Measurements from ENCODE around the gene HOXA9.

Gene HOXA9

DNA sequence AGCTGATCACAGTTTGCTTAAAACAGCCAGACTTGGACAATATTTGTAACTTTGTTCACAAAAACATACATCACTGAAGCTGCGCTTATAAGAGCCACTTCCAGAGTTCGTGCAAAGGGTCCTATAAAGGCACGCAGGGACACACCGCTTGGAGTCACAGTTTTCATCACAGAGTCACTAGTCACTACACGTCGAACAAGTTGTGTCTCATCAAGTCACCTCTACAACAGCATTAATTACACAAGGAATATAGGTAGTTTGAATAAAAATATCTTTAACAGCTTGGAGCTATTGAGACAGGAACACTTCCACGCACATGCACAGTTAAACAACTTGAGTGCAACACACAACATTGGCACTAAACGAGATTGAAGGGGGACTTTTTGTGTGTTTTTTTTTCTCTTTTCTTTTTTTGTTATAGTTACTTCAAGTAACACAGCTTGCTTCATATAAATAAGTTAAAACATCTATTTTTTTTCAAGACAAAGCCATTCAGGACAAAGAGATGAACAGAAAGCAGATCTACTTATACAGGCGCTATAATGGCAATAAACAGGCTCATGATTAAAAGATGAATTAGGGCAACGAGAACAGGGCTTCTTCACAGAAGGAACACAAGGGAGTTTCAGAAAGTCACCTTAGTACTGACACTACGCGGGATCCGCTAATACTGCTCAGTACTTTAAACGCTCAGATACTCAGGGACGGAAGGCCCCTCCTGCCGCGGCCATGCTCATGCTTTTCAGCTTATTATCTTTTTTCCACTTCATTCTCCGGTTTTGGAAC is 24.0 kb downstream of the HOXA9 start:
- no peak for FAIRE-seq

DNA sequence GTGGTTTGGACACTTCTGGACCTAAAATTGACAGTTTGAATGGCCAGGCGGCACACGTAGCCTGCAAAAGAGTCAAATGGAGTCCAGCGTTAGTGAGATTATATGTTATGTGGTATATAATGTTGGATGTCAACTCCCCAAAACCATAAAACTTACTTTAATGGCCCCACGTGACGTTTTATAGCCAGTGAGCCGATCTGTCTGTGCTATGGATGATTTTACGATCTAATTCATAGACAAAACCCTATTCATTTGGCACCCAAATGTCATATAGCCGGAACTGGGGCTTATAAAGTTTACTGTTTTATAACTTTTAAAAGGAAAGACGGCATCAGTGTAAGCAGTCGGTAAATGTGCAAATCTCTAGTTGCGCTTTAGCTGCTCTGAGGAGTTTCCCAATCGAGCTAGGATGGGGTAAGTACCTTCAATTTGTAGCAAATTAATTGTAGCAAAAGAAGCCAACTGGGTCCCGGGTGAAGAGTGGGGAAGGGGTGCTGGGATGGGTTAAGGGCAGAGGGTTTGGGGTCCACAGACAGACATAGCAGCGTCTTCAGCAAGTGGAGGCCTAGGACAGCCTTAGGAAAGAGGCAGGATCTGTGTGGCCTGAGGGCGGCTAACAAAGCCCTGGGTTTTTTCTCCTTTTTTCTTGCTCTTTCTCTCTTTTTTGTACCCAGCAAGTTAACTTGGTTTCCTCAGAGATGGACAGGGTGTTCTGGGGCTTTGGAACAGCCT is 25.0 kb downstream of the HOXA9 start:
- no peak for FAIRE-seq

DNA sequence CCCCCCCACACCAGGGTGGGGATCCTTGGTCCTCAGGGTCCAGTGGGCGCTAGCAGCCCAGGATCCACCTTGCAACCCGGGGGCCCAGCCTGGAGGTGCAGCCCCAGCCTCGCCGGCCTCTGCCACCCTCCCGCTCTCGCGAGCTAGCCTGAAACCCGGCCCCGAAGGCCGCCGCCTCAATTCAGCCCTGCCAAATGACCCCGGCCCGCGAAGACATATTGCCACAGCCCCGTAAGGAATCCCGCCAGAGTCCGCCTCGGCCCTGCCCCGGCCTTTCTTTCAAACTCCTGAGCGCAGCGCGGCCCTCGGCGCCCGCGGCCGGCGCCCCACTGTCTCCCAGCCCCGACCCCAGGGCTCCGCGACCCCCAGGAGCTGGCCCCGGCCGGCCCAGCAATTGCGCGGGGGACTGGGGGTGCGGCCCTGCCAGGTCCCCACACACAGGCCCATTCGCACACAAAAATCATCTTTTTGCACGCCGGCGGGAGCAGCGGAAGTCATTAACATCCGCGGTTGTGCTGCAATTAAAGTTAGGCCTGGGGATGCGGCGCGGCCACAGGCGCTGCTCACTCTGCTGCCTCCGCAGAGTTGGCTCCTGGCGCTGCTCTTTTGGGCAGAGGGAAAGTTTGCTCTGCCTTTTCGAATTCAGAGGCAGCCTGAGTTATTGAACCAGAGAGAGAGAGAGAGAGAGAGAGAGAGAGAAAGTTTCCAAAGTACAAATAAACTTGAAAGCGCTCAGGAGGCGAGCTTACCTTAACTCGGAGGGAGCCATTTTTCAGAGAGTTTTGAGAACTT is 25.8 kb downstream of the HOXA9 start:
- no peak for FAIRE-seq

DNA sequence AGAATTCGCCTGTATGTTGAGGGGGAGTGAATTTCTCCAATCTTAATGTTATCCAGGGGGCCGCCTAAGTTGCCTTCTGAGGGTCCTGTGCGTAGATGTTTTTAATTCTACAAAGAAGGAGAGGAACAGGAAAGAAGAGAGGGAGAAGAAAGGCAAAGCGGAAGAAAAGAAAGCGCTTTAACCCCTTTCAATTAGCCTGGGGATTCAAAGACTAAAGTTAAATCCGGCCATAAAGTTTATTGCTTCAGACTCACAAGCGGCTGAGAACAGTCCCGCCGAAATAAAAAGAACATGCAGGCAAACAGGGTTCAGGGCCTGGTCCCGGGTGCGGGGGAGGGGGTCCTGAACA is 26.4 kb downstream of the HOXA9 start:
- no peak for FAIRE-seq

DNA sequence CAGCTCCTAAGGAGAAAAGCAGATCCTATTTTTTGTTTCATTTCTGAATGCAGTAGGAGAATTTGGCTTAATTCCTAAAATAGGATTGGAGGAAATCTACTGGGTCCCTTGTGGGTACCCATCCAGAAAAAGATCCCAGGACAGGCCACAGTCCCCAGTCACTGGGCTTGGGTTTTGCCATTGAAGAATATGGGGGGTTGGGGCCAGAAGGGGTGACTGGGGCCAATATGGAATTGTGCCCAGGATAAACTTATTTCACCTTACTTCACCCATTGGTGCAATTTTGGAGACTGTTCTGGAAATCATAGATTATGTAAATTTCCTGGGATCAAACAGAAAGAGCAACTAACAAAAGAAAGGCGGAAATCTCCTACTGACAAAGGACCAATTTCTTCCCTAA is 26.9 kb downstream of the HOXA9 start:
- FAIRE-seq = no peak

DNA sequence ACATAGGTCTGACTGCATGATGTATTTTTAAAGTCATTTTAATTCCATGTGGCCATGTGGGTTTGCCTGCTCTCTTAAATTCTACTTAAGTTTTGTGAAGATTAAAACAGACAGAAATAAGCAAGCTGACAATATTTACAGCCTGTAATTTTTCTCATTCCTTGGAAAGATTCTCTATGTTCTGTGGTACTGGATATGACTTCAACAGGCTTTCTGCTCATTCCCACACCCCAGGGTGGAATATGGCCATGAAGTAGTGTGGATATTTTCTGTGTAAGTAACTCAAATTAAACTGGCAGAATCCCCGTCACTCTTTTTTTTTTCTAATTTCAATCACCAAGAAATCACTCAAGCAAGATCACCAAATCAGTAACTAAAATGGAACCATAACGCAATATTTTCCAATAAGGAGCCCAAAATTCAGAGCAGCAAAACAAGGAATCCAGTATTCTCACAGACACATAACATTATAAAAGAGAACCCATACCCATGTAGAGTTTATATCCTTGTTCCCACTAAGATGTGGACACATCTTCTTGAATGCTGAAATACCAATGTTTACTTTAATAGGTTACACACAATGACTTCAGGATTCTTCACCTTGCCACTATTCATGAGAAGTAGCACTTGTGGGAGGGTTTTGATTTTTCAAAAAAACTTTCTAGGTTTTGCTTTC is 27.6 kb downstream of the HOXA9 start:
- no peak for FAIRE-seq

DNA sequence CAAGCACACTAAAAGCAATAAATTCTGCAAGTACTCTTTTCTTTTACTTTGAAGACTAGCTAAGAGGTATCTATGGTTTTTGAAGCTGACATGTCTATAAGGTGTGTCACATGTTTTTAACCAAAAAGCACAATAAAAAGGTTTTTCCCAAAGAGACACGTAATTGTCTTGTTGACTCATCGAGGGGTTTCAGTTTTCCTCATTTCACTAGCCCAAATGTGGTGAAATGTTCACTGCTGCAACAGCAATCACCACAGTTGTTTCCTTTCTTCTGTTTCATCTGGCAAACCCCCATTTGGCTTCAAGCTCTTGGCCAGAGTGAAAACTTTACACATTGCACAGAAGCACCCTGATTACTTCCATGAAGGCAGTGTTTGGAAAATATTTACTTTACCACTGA is 30.9 kb downstream of the HOXA9 start:
- FAIRE-seq = no peak

DNA sequence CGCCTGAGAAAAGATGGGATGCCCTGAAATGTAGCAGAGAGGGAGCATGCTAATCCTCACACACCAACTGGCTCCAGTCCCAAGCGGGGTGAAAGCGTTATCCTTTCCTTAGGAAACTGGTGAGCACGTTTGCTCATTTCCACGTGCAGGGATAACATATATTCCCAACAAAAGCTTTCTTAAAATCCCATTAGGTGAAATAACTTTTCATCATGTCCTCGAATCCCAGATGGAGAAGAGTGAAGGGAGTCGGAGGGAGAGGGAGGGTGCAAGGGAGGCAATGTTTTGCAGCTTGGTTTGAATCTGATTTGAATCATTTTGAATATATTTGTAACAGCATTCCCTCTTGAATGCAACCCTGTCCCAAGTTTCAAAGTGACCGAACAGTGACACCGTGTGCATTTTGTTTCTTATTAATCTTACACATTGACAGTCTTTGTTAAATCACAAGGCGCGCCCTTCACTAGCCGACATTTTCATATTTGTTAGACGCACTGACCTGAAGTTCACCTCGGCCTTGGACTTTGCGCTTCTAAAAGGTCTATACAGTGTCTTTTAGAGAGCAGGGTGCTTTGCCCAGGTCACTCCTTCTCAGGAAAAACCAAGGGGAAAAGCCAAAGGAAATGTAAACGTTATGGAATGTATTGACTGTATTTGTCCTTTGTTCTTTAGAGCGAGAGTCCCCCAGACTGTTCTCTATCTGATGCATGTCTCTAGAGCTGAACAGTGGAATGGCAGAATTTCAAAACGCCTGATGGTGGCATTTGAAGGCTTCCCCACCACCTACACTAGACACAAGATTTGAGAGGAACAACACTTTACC is 31.7 kb downstream of the HOXA9 start:
- no peak for FAIRE-seq

DNA sequence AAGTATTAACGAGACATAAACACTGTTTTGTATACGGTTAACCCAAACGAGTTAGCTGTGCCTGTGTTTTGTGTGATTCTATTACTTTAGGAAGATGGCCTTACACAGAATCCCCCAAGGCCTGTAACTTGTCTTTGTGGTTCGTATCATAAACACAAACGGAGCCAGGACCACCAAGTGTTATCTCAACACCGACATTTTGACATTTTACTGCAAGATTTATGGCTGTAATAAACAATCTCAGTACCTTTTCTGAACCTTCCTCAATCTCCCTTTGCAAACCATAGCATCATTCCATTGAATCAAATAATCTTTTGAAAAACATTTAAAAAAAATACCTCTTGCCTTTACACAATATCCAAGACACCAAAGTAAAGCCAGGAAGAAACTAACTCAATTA is 32.4 kb downstream of the HOXA9 start:
- FAIRE-seq = no peak

DNA sequence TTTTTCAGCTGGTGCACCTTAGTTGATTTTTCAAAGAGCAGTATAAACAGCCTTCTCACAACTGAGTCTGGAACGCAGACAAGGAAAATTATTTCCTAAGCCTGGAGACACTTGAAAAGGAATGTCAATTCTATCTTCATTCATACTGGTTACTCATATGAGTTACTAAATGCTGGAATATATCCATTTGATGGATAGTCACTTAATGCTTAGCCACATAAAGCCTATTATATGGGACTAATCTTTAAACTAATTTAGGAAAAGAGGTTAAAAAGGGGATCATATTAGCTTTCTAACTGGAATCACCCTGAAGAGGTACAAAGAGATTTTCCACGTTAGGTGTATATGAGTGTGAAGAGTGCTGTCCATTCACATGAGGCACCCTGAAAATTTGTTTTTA is 33.1 kb downstream of the HOXA9 start:
- FAIRE-seq = no peak

DNA sequence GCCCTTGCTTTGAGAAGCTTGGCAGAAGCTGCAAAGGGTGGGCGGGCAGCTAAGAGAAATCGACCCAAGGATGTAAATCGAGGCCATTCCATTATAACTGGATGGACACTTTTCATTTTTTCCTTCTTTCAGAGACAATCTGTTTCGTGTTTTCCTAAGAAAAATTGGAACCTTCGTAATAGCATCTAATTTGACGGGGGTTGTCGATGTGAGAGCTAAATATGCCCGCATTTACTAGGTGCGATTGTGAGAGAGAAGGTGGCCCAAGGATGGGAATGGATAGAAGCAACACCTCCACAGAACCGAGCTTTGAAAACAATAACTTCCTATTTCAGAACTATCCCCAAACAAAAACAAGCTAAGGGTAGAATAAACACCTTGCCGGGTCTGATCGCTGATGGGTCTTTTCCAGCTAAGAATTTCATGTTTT is 33.9 kb downstream of the HOXA9 start:
- no peak for FAIRE-seq

DNA sequence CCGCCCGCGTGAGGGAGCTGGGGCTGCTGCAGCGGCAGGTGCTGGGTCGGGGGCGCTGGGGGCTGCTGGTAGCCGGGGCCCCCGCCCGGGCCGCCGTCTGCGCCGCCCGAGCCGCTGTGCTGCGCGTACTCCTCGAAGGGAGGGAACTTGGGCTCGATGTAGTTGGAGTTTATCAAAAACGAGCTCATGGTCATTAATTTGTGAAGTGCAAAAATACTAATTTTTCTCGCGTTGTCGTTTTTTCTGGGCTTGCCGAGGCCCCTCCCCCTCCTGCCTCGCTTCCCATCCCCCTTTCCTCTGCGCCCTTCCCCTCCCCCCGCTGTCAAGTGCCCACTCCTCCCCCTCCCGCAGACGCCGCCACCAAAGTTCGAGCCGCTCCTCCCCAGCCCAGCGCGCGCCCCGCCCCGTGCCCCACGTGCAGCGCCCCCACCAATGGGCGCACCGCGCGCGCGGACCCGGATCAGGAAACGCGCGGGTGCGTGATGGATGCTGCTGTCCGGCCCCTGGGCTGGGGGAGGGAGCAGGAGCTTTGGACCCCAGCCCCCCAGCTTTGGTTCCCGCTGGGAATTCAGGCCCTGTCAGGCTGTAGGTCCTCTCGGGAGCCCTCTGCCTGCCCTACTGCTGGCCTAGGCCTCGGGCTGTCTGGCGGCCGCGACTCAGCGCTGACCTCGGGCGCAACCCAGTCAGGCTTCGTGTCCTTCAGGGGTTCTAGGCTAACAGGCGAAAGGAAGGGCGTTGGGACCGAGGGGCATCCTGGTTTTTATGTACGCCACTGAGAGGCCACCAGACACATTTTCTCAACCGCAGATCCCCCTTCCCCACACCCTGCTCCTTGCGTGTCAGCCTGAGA is 34.6 kb downstream of the HOXA9 start, which contains the start of gene HOXA4:
HOXA4 (minus strand) TSS at position 218 of the 850 bp plus-strand sequence; CDS start at position 194, 24 bp downstream.
- no peak for FAIRE-seq

DNA sequence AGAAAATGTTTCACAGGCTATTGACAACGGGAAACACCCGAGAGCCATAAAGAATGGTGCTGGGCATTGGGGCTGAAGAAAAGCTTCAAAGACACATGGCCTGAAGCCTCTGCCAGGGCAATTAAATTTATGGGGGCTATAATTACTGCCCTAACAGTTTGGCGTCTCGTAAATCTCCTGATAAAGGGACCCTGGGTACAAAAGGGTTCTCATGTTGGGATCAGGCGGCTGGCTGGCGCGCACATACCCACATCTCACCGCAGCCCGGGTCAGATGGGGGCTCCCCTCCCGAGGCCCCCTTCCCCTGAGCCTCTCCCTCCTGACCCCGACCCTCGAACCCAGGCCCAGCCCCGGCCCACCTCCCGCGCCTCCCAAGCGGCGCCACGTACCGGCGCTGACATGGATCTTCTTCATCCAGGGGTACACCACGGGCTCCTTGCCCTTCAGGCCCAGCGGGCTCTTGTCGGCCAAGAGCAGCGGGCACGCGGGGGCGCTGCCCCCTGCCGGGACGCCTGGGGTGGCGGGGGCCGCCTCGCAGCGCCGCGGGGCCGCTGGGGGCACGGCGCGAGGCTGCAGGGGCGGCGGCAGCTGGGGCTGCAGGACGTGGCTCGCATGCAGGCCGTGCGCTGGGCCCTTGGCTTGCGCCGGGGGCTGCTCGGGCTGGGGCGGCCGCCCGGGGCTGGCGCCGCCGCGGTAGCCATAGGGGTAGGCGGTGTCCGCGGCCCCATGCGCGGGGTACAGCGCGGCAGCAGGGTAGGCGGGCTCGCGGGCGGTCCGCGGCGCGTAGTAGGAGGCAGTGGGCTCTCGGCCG is 35.4 kb downstream of the HOXA9 start:
- FAIRE-seq = no peak

DNA sequence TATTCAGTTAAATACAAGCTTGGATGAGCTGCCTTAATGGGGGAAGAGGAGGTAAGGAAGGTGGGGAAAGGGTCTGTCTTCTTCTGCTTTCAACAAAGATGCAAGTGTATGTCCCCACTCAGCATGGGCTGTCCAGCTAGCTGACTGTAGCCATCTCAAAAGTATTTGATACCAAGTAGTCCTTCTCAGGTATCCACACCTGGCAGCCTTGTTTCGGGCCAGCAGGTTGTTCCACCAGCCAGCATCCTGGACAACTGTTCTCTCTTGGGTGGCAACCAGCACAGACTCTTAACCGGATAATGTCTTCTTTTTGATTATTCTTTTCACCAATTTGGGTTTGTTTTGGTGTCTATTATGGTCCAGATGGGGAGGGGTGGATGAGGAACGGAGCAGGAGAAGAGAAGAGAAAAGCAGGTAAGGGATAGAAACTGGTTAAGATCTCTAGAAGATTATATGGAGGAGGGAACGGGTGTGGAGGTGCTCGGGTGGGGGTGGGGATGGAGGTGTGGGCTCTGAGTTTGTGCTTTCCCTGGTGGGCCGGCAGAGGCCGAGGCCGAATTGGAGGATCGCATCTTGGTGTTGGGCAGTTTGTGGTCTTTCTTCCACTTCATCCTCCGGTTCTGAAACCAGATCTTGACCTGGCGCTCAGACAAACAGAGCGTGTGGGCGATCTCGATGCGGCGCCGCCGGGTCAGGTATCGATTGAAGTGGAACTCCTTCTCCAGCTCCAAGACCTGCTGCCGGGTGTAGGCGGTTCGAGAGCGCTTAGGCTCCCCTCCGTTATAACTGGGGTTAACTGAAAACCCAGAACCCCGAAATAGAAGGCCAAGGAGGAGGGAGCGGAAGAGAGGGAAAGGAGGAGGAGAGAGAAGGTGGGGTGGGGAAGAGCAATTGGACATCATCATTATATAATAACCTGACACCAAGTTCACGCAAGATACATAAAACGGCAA is 36.3 kb downstream of the HOXA9 start:
- no peak for FAIRE-seq

DNA sequence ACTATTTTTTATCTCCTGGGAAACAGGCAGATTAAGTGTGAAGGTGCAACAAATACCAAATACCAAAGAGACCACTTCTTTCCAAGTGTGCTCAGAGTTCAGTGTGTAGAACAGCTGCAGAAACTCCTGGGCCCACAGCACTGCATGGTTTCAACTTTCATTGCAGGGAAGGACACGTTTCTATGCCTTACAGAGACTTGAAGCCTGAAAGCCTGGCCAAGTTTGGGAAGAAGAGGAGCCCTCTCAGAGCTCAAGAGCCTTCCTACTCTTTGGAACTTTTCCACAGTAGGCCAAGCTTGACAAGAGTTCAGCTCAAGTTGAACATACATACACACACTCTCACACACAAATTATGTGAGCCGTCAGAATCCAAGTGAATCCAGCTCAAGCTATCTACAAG is 37.3 kb downstream of the HOXA9 start:
- FAIRE-seq = no peak

DNA sequence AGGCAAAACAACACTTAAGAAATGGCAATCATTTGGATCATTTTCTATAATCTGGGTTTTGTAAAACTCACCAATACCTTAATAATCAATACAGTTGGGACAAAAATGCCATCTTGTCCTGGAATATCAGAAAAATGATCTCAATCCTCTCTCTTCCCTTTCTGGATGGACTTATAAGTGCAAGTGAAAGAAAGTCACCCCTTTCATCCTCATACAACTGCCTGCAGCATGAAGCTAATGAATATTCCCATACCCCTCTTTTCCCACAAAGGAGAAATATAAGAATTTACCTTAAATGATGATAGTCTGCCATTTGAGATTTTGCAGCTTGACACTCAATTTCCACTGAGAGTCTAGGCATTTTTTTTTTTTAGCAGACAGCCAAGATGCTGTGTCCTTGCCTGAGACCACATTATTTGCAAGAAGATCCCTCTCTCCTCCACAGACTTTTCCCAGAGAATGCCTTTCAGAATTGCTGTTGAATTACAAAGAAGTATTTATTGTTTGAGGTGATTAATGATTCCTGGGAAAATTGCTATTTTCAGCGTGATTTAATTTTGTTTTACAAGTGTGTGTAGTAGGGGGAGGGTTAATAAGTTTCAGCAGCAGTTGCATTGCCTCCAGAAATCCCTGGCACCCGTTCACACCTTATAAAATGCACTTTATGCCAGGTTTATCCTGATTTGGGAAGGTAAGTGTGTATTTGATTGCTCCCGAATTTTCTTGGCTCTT is 38.6 kb downstream of the HOXA9 start:
- no peak for FAIRE-seq

DNA sequence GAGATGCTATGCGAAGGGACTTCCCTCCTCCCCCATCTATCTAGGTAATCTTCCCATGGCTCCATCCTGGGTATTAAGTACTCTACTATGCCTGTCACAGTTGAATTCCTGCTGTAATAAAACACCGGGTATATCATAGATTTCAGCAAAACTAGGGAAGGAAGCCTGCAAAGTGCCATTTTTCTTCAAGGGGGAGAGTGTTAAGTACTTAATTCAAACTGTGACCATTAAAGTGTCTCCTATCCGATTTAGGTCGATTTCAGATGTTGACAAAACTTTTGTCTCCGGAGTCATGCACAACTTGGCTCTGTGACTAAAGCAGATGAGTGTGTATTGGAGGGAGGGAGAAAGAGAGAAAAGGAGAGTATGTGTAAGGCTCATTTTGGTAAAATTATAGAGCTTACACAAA is 39.3 kb downstream of the HOXA9 start:
- no peak for FAIRE-seq

Measured in islet of Langerhans (tissue), 1 donor.